A549 (cell line): ENCODE measurements around the gene PTGFR. TPM values are rescaled to one million over a fixed set of nuclear protein-coding genes. Genes with fewer than 3 reads are reported as not detected.

Experiments used
- ATAC-seq, 2 experiments: fragments of 200-7000 bp in 1 of 2; fragments of >200 bp in 1 of 2; cut with Nextera tagmentation in 1 of 2; cut with Tn5 transposase in 1 of 2; 3 replicates each; pipeline versions ENCODE4 v1.8.0 to v1.9.1; 2018 to 2020; ENCODE audit warnings: mild to moderate bottlenecking in 1 of 2, moderate library complexity in 1 of 2
- CTCF ChIA-PET: fragments of 300-600 bp; sonication (Branson Sonifier 250); formaldehyde crosslinking; extraction: SDS; loops from one replicate; lab custom pipeline; 2021; ENCODE audit warnings: antibody characterized with exemption, inconsistent platforms; lab: Yijun Ruan, JAX
- POLR2A ChIA-PET: fragments of 350-600 bp; formaldehyde crosslinking; extraction: SDS; loops from one replicate; lab custom pipeline; 2021; ENCODE audit warnings: antibody characterized with exemption, inconsistent platforms; lab: Yijun Ruan, JAX
- DNase-seq, 2 experiments: peaks; one replicate each; pipeline versions ENCODE4 v3.0.0 to v3.0.0-alpha.2; 2011 to 2016; ENCODE audit warnings: low read depth in 1 of 2, low spot score in 1 of 2
- FAIRE-seq: peaks from 2 replicates; lab custom pipeline; 2011; peaks lifted over from hg19 to GRCh38; lab: Jason Lieb, UNC
- H3K27ac ChIP-seq, 2 experiments: fragments of >200 bp; sonication (Bioruptor Twin); formaldehyde crosslinking; 3 replicates each; pipeline ENCODE4 v1.5.1; 2016 to 2017
- H3K4me1 ChIP-seq: fragments of >200 bp; sonication (Bioruptor Twin); formaldehyde crosslinking; 3 replicates; pipeline ENCODE4 v1.6.1; 2016
- H3K4me2 ChIP-seq: fragments of >200 bp; sonication (Bioruptor Twin); formaldehyde crosslinking; 3 replicates; pipeline ENCODE4 v1.6.1; 2016
- H3K4me3 ChIP-seq: fragments of >200 bp; sonication (Bioruptor Twin); formaldehyde crosslinking; 3 replicates; pipeline ENCODE4 v1.5.1; 2016
- H3K9me3 ChIP-seq: fragments of >200 bp; sonication (Bioruptor Twin); formaldehyde crosslinking; 3 replicates; pipeline ENCODE4 v1.6.1; 2016
- BHLHE40 ChIP-seq: IDR thresholded peaks from 2 replicates; pipeline ENCODE4 v1.6.1; 2012; ENCODE audit warnings: low read depth, low read length, inconsistent platforms
- CBX2 ChIP-seq: fragments of 200-600 bp; sonication (generic); IDR thresholded peaks from 2 replicates; pipeline ENCODE4 v1.6.1; 2016; ENCODE audit warnings: low read depth, mild to moderate bottlenecking, borderline replicate concordance
- CBX8 ChIP-seq: fragments of 200-600 bp; sonication (generic); IDR thresholded peaks from 2 replicates; pipeline ENCODE4 v1.6.1; 2016
- CHD4 ChIP-seq: fragments of 200-600 bp; sonication (generic); IDR thresholded peaks from 2 replicates; pipeline ENCODE4 v1.6.1; 2016; ENCODE audit warnings: antibody characterized with exemption, mild to moderate bottlenecking, borderline replicate concordance
- E2F6 ChIP-seq: IDR thresholded peaks from 2 replicates; pipeline ENCODE4 v1.6.1; 2012; ENCODE audit warnings: low read depth, borderline replicate concordance
- EHF ChIP-seq: fragments of 250-450 bp; sonication (Bioruptor Pico); IDR thresholded peaks from 2 replicates; pipeline ENCODE4 v1.5.0; 2020; ENCODE audit warnings: mild to moderate bottlenecking
- EP300 ChIP-seq, 2 experiments: fragments of >200 bp; sonication (Bioruptor Twin); formaldehyde crosslinking; IDR thresholded peaks; 2 replicates in 1 of 2; 3 replicates in 1 of 2; pipeline ENCODE4 v1.6.1; 2016 to 2017
- HES2 ChIP-seq: fragments of >200 bp; sonication (Bioruptor Twin); formaldehyde crosslinking; IDR thresholded peaks from 2 replicates; pipeline ENCODE4 v1.6.1; 2016
- HOXB5 ChIP-seq: fragments of 250-450 bp; sonication (Bioruptor Pico); IDR thresholded peaks from 2 replicates; pipeline ENCODE4 v1.5.0; 2020; ENCODE audit warnings: mild to moderate bottlenecking, moderate library complexity
- MAFK ChIP-seq: fragments of 450-650 bp; IDR thresholded peaks from 2 replicates; pipeline ENCODE4 v1.6.1; 2014; ENCODE audit not compliant: partially characterized antibody
- NR3C1 ChIP-seq: fragments of >200 bp; sonication (Bioruptor Twin); formaldehyde crosslinking; IDR thresholded peaks from 3 replicates; pipeline ENCODE4 v1.6.1; 2017
- PHF8 ChIP-seq: fragments of 200-600 bp; sonication (generic); IDR thresholded peaks from 2 replicates; pipeline ENCODE4 v1.6.1; 2016; ENCODE audit warnings: low read depth, mild to moderate bottlenecking, antibody characterized with exemption, moderate library complexity, borderline replicate concordance
- POLR2A ChIP-seq: IDR thresholded peaks from 2 replicates; pipeline ENCODE4 v1.6.1; 2012; ENCODE audit warnings: mild to moderate bottlenecking, low read length
- RARB ChIP-seq: fragments of 250-450 bp; sonication (Bioruptor Pico); IDR thresholded peaks from 2 replicates; pipeline ENCODE4 v1.8.0; 2021; ENCODE audit warnings: mild to moderate bottlenecking, moderate library complexity
- REST ChIP-seq: fragments of 200-600 bp; sonication (generic); IDR thresholded peaks from 2 replicates; pipeline ENCODE4 v1.6.1; 2016; ENCODE audit warnings: antibody characterized with exemption, mild to moderate bottlenecking, moderate library complexity
- SREBF2 ChIP-seq: fragments of 450-650 bp; IDR thresholded peaks from 2 replicates; pipeline ENCODE4 v1.6.1; 2014; ENCODE audit warnings: mild to moderate bottlenecking, moderate library complexity
- TFCP2L1 ChIP-seq: fragments of 250-450 bp; sonication (Bioruptor Pico); IDR thresholded peaks from 2 replicates; pipeline ENCODE4 v1.5.0; 2021; ENCODE audit warnings: mild to moderate bottlenecking
- ZC3H11A ChIP-seq: fragments of 450-650 bp; IDR thresholded peaks from 2 replicates; pipeline ENCODE4 v1.6.1; 2014; ENCODE audit warnings: antibody characterized with exemption, mild to moderate bottlenecking
- WGBS: methylation state at CpG from one replicate; pipeline ENCODE4 v1.1.6; 2017; ENCODE audit errors: missing lambda C conversion rate; 5-methylcytosine and 5-hydroxymethylcytosine counted together
- polyA plus RNA-seq, 4 experiments: library from polyadenylated mRNA; depleted of rRNA in 3 of 4; stranded (reverse); fragments of >200 nt; fragmentation: RNase III in 1 of 4; extraction: RNeasy Plus Mini Kit Qiagen cat#74134 plus additional on column Dnase treatment in 1 of 4; gene quantifications; 2 replicates in 3 of 4; 3 replicates in 1 of 4; pipeline ENCODE4 v1.2.3, GENCODE V29; 2011 to 2017
- TF ChIP-seq, protein P1 (sequence below): IDR thresholded peaks from 2 replicates; pipeline ENCODE4 v1.6.1; 2012

Gene PTGFR
- polyA plus RNA-seq, 2 of the 4 experiments (the other 2 are of a cell fraction): not detected

- Histone ChIP-seq H3K4me3 (no peak overlapping the region), H3K4me1 (no peaks in the 10 kb centered on the region), H3K4me2 (no peak overlapping the region), H3K27ac (no peak overlapping the region), H3K9me3 (no peaks in the 10 kb centered on the region)
- ATAC-seq: no peak
- DNase-seq: no peak
- ChIA-PET CTCF (no interaction called here), POLR2A (no interaction called here)
- FAIRE-seq: no peak
- TF ChIP-seq BHLHE40 (no peak), ZC3H11A (no peak), HOXB5 (CRISPR knock-in tag) (no peak), SREBF2 (no peak), E2F6 (no peak)
- 0% methylated on average over 1 of the region's 1 CpG for WGBS
These were observed 56.3 kb downstream of the PTGFR start for GRCh38 chr1:78547081-78547480.

- POLR2A ChIA-PET: no interaction called here
- Histone ChIP-seq H3K9me3 (no peaks in the 10 kb centered on the region), H3K4me2 (no peak overlapping the region), H3K4me3 (no peak overlapping the region), H3K4me1 (no peaks in the 10 kb centered on the region), H3K27ac (no peak overlapping the region)
- no peak for ATAC-seq
- CTCF ChIA-PET: no interaction called here
- TF ChIP-seq POLR2A (no peak), RARB (CRISPR knock-in tag) (no peak), HES2 (no peak), MAFK (no peak), TFCP2L1 (CRISPR knock-in tag) (no peak), NR3C1 (no peak)
- 0% methylated on average over 3 of the region's 3 CpGs for WGBS
- no peak for FAIRE-seq
- no peak for DNase-seq
These were observed 58.6 kb downstream of the PTGFR start for GRCh38 chr1:78549331-78549730.

GRCh38 chr1:78549891-78550290 is 59.1 kb downstream of the PTGFR start:
- no peak for ATAC-seq
- ChIA-PET CTCF (no interaction called here), POLR2A (no interaction called here)
- no peak for FAIRE-seq
- TF ChIP-seq, protein P1, sequence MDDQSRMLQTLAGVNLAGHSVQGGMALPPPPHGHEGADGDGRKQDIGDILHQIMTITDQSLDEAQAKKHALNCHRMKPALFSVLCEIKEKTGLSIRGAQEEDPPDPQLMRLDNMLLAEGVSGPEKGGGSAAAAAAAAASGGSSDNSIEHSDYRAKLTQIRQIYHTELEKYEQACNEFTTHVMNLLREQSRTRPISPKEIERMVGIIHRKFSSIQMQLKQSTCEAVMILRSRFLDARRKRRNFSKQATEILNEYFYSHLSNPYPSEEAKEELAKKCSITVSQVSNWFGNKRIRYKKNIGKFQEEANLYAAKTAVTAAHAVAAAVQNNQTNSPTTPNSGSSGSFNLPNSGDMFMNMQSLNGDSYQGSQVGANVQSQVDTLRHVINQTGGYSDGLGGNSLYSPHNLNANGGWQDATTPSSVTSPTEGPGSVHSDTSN: no peak
- TF ChIP-seq REST: no peak
- TF ChIP-seq CBX8: no peak
- TF ChIP-seq CHD4: no peak
- no peak for TF ChIP-seq PHF8
- no peak for TF ChIP-seq EHF (CRISPR knock-in tag)
- TF ChIP-seq EP300 (IDR thresholded peaks at IDR 0.05): no peak
- TF ChIP-seq CBX2: no peak
- WGBS: 7% methylated on average over 3 of the region's 3 CpGs
- Histone ChIP-seq H3K9me3 (no peaks in the 10 kb centered on the region), H3K4me2 (no peak overlapping the region), H3K27ac (no peak overlapping the region), H3K4me1 (no peaks in the 10 kb centered on the region), H3K4me3 (no peak overlapping the region)
- no peak for DNase-seq
